Right lobe of liver (tissue), 6 donors: ENCODE results near the gene BICC1. TPM values are rescaled to one million over a fixed set of nuclear protein-coding genes. Genes with fewer than 3 reads are reported as not detected.

ENCODE experiments used
- ATAC-seq, 4 donors: fragments of 200-7000 bp; cut with Tn5 transposase; one replicate each; pipeline ENCODE4 v1.9.1; 2020; ENCODE audit warnings: mild to moderate bottlenecking in 4 of 4, moderate library complexity in 4 of 4
- DNase-seq, 3 donors: peaks; one replicate each; pipeline ENCODE4 v3.0.0-alpha.2; 2020
- H3K27ac ChIP-seq, 3 donors: fragments of 200-600 bp; one replicate each; pipeline ENCODE4 v1.8.0; 2022
- H3K27me3 ChIP-seq, 2 donors: fragments of 200-600 bp; one replicate each; pipeline ENCODE4 v1.8.0; 2022
- H3K36me3 ChIP-seq, 4 donors: fragments of 200-600 bp; sonication (generic) in 1 of 4; one replicate each; pipeline versions ENCODE4 v1.5.1 to v1.8.0; 2017 to 2022; ENCODE audit warnings: control low read depth in 1 of 4
- H3K4me1 ChIP-seq, 4 donors: fragments of 200-600 bp; sonication (generic) in 1 of 4; one replicate each; pipeline versions ENCODE4 v1.5.1 to v1.8.0; 2017 to 2022; ENCODE audit warnings: control low read depth in 1 of 4
- H3K4me3 ChIP-seq, 3 donors: fragments of 200-600 bp; one replicate each; pipeline ENCODE4 v1.8.0; 2022
- H3K9me3 ChIP-seq, 4 donors: fragments of 200-600 bp; sonication (generic) in 1 of 4; one replicate each; pipeline versions ENCODE4 v1.5.1 to v1.8.0; 2017 to 2022; ENCODE audit warnings: control low read depth in 1 of 4
- CTCF ChIP-seq, 4 donors: fragments of 200-600 bp in 3 of 4; fragments of 450-650 bp in 1 of 4; IDR thresholded peaks; one replicate each; pipeline versions ENCODE4 v1.5.1 to v1.8.0; 2016 to 2022; ENCODE audit warnings: antibody characterized with exemption in 4 of 4, mild to moderate bottlenecking in 2 of 4
- POLR2A ChIP-seq: fragments of 450-650 bp; IDR thresholded peaks from one replicate; pipeline ENCODE4 v1.6.1; 2017; ENCODE audit warnings: antibody characterized with exemption, mild to moderate bottlenecking
- WGBS: methylation state at CpG from one replicate; pipeline ENCODE4 v1.1.6; 2018; ENCODE audit warnings: low coverage, low lambda C conversion rate; ENCODE audit not compliant: insufficient coverage; ENCODE audit errors: missing lambda C conversion rate; 5-methylcytosine and 5-hydroxymethylcytosine counted together
- intact Hi-C, 2 donors: fragments of 100-400 bp; cut with DNase I; formaldehyde crosslinking; loops; one replicate each; pipeline versions ENCODE4 v1.11.2 to v1.14.1; 2022
- total RNA-seq, 6 experiments: library from RNA; depleted of rRNA in 2 of 6; stranded (reverse); fragments of >200 nt in 2 of 6; fragmentation: NEBNext Ultra II Directional in 3 of 6; extraction: Animal tissue kit (Norgen Biotek cat#: 25700) in 3 of 6; gene quantifications; one replicate each; pipeline versions ENCODE4 v1.1.0 to v1.2.4, GENCODE V29; 2016 to 2023
- donor health status: DM: no; HTN: yes; CAD: no.
- donor health status: DM: no; HTN: no; CAD: no.
- donor health status: DM: no; HTN: no; CAD: no.
- donor health status: DM: no; HTN: yes; CAD: no.
- donor health status: DM: no; HTN: yes; CAD: no.

The BICC1 gene
- total RNA-seq, 6 experiments from 2014 or later: 1.2 to 9.0 (median 2.3) TPM

GRCh38 chr10:58651040-58651439 lies 138.4 kb downstream of the BICC1 start:
- 33% methylated on average over 3 of the region's 5 CpGs for WGBS

GRCh38 chr10:58651742-58652141 lies 139.1 kb downstream of the BICC1 start:
- TF ChIP-seq POLR2A: no peak
- no peak for TF ChIP-seq CTCF (IDR thresholded peaks at IDR 0.05)
- 33% methylated on average over 1 of the region's 1 CpG for WGBS
- intact Hi-C loops: no loop called here
- no peaks in the 10 kb centered on the region for H3K27me3 ChIP-seq
- no peaks in the 10 kb centered on the region for H3K9me3 ChIP-seq
- no peak for ATAC-seq
- H3K27ac ChIP-seq: no peak overlapping the region
- no peaks in the 10 kb centered on the region for H3K36me3 ChIP-seq
- no peaks in the 10 kb centered on the region for H3K4me1 ChIP-seq
- H3K4me3 ChIP-seq: no peak overlapping the region
- no peak for DNase-seq

More at GRCh38 chr10:58651040-58651439, 138.4 kb downstream of the BICC1 start:
- peak in 1 of 4 donors; percentile 14 for ATAC-seq
- H3K9me3 ChIP-seq: no peaks in the 10 kb centered on the region
- no peaks in the 10 kb centered on the region for H3K27me3 ChIP-seq
- TF ChIP-seq POLR2A (no peak), CTCF (IDR thresholded peaks at IDR 0.05) (no peak)
- H3K4me1 ChIP-seq: no peaks in the 10 kb centered on the region
- no peak for DNase-seq
- intact Hi-C loops: no loop called here
- no peak overlapping the region for H3K4me3 ChIP-seq
- H3K27ac ChIP-seq: no peak overlapping the region
- H3K36me3 ChIP-seq: no peaks in the 10 kb centered on the region

DNA sequence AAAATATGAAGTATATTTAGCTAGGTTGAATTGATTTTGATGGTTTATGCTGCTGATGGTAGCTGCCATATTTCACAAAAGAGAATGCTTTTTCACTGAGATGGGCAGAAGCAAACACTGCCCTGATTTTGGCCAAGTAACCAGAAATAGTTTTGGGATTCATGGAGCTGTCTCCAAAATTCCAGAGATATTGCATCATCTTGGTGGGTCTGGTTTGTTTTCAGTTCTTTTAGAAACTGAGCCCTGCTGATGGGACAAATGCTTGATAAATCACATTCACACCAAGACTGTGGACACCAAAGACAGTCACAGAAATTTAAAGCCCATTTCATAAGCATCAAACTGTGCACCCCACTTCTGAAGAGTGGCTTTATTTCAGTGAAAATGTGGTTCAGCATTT lies 140.5 kb downstream of the BICC1 start:
- no peak overlapping the region for H3K27ac ChIP-seq
- DNase-seq (no peak), ATAC-seq (no peak)
- no peaks in the 10 kb centered on the region for H3K4me1 ChIP-seq
- TF ChIP-seq POLR2A (no peak), CTCF (IDR thresholded peaks at IDR 0.05) (no peak)
- no peak overlapping the region for H3K4me3 ChIP-seq
- no peaks in the 10 kb centered on the region for H3K36me3 ChIP-seq
- no peaks in the 10 kb centered on the region for H3K27me3 ChIP-seq
- H3K9me3 ChIP-seq: no peaks in the 10 kb centered on the region
- intact Hi-C loops: no loop called here

DNA sequence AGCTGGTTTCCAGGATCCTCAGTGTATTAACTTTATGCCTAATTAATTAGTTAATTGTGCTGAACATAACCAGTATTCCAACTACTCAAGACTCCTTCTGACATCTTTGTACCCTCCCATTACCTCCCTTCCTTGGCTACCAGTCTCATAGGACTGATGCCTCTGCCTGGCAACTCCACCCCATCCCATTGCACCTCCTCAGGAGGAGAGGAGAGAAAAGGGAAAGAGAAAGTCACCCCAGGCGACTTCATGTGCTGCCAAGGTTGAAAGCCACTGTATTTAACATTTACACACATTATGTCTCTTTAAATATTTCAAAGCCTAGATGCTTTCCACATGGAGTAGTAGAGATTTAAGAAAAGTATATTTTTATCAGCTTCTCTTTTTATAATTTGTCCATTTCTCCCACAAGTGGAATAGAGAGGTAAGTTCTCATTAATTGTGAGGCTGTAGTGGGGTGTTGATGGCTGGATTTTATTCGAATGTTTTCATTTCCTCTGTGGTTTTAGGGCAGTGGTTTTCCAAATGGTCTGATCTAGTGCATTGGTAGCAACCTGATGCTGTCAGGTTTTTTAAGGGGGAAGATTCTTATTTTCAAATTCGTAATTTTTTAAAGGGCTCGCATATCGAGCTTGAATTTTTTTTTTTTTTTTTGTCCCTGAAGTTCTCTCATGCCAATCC lies 148.0 kb downstream of the BICC1 start:
- Histone ChIP-seq H3K36me3 (no peaks in the 10 kb centered on the region), H3K9me3 (peaks cover 0 to 6% (median 0%) of the 10 kb centered on the region in 4 donors), H3K27me3 (no peaks in the 10 kb centered on the region), H3K4me3 (no peak overlapping the region), H3K4me1 (peaks cover 0 to 6% (median 0%) of the 10 kb centered on the region in 4 donors), H3K27ac (no peak overlapping the region)
- ATAC-seq: no peak
- intact Hi-C loops: no loop called here
- DNase-seq: no peak
- TF ChIP-seq CTCF (IDR thresholded peaks at IDR 0.05) (no peak), POLR2A (no peak)
- WGBS: 69% methylated on average over 5 of the region's 5 CpGs
